MCF 10A (cell line): ENCODE data around the gene PTPRM. TPM values are rescaled to one million over a fixed set of nuclear protein-coding genes. Genes with fewer than 3 reads are reported as not detected.

Experiments used
- BruUV-seq: library from RNA; stranded (reverse); fragments of 400-500 nt; replicated peaks from 2 replicates; lab custom pipeline; 2021; lab: Mats Ljungman, UMichigan
- CTCF ChIA-PET: fragments of 300-600 bp; sonication (Branson Sonifier 250); formaldehyde crosslinking; extraction: SDS; loops from one replicate; lab custom pipeline; 2021; ENCODE audit warnings: antibody characterized with exemption, inconsistent platforms; lab: Yijun Ruan, JAX
- POLR2A ChIA-PET: fragments of 300-600, 350-650 bp; sonication (Branson Sonifier 250); formaldehyde crosslinking; extraction: SDS; loops from one replicate; lab custom pipeline; 2020; ENCODE audit warnings: antibody characterized with exemption, inconsistent platforms; lab: Yijun Ruan, JAX
- DNase-seq: peaks from one replicate; pipeline ENCODE4 v3.0.0-alpha.2; 2018; ENCODE audit not compliant: unreplicated experiment
- H3K27ac Mint-ChIP-seq: one replicate; pipeline ENCODE4 v1.8.0; 2022; ENCODE audit warnings: mild to moderate bottlenecking, low read depth, mixed read lengths; ENCODE audit not compliant: unreplicated experiment
- H3K27me3 Mint-ChIP-seq: one replicate; pipeline ENCODE4 v1.8.0; 2022; ENCODE audit warnings: mixed read lengths; ENCODE audit not compliant: insufficient read depth, unreplicated experiment
- H3K36me3 Mint-ChIP-seq: one replicate; pipeline ENCODE4 v1.8.0; 2022; ENCODE audit warnings: mild to moderate bottlenecking, moderate library complexity, mixed read lengths; ENCODE audit not compliant: insufficient read depth, unreplicated experiment
- H3K4me1 Mint-ChIP-seq: one replicate; pipeline ENCODE4 v1.8.0; 2022; ENCODE audit warnings: mixed read lengths; ENCODE audit not compliant: insufficient read depth, unreplicated experiment
- H3K4me3 Mint-ChIP-seq: one replicate; pipeline ENCODE4 v1.8.0; 2022; ENCODE audit warnings: mild to moderate bottlenecking, moderate library complexity, mixed read lengths; ENCODE audit not compliant: unreplicated experiment
- H3K9me3 Mint-ChIP-seq: one replicate; pipeline ENCODE4 v1.8.0; 2022; ENCODE audit warnings: mixed read lengths; ENCODE audit not compliant: unreplicated experiment
- CTCF ChIP-seq: fragments of 200-600 bp; IDR thresholded peaks from one replicate; pipeline ENCODE4 v1.8.0; 2022; ENCODE audit warnings: antibody characterized with exemption, mild to moderate bottlenecking; ENCODE audit not compliant: unreplicated experiment
- intact Hi-C: fragments of 100-400 bp; cut with micrococcal nuclease; formaldehyde crosslinking; loops from 2 replicates; pipeline ENCODE4 v1.14.1; 2022
- total RNA-seq: library from RNA; stranded (reverse); gene quantifications from 2 replicates; pipeline ENCODE4 v1.2.3, GENCODE V29; 2022

PTPRM gene
- total RNA-seq, 1 experiment from 2014 or later: 82.8 TPM

- POLR2A ChIA-PET: interaction anchor here (0.6 kb wide), 1 partner anchor 60 kb away, joined by 3 read pairs; no protein-coding TSS in a partner anchor
- H3K27me3 Mint-ChIP-seq: no peaks in the 10 kb centered on the region
- CTCF ChIA-PET: interaction anchor here (1.0 kb wide), 1 partner anchor 14 kb away, joined by 3 read pairs; no protein-coding TSS in a partner anchor
- DNase-seq: no peak
- BruUV-seq: no TSS peak
- H3K27ac Mint-ChIP-seq: no peak overlapping the region
- H3K36me3 Mint-ChIP-seq: peaks cover 25% of the 10 kb centered on the region
- H3K4me1 Mint-ChIP-seq: peaks cover 6% of the 10 kb centered on the region
- no peaks in the 10 kb centered on the region for H3K9me3 Mint-ChIP-seq
- no peak overlapping the region for H3K4me3 Mint-ChIP-seq
- TF ChIP-seq CTCF: no peak
- intact Hi-C loops: no loop called here
Measured at GRCh38 chr18:8339210-8339609, 772.1 kb downstream of the PTPRM start.

GRCh38 chr18:8339952-8340351 is 772.8 kb downstream of the PTPRM start:
- H3K27me3 Mint-ChIP-seq: no peaks in the 10 kb centered on the region
- H3K27ac Mint-ChIP-seq: no peak overlapping the region
- no peaks in the 10 kb centered on the region for H3K9me3 Mint-ChIP-seq
- H3K36me3 Mint-ChIP-seq: peaks cover 28% of the 10 kb centered on the region
- ChIA-PET POLR2A (interaction anchor here (0.6 kb wide), 1 partner anchor 61 kb away, joined by 3 read pairs; no protein-coding TSS in a partner anchor), CTCF (interaction anchor here (0.6 kb wide), 1 partner anchor 11 kb away, joined by 3 read pairs; no protein-coding TSS in a partner anchor)
- no peak overlapping the region for H3K4me3 Mint-ChIP-seq
- no TSS peak for BruUV-seq
- intact Hi-C loops: no loop called here
- TF ChIP-seq CTCF: no peak
- DNase-seq: no peak
- H3K4me1 Mint-ChIP-seq: peaks cover 6% of the 10 kb centered on the region

- H3K9me3 Mint-ChIP-seq: no peaks in the 10 kb centered on the region
- peak; percentile 9 for DNase-seq
- ChIA-PET CTCF (interaction anchor here (1.7 kb wide), 1 partner anchor 12 kb away, joined by 5 read pairs; no protein-coding TSS in a partner anchor), POLR2A (no interaction called here)
- TF ChIP-seq CTCF: no peak
- peaks cover 21% of the 10 kb centered on the region for H3K36me3 Mint-ChIP-seq
- H3K27me3 Mint-ChIP-seq: no peaks in the 10 kb centered on the region
- peaks cover 6% of the 10 kb centered on the region for H3K4me1 Mint-ChIP-seq
- BruUV-seq: no TSS peak
- no peak overlapping the region for H3K4me3 Mint-ChIP-seq
- intact Hi-C loops: no loop called here
- H3K27ac Mint-ChIP-seq: no peak overlapping the region
Measured at GRCh38 chr18:8341481-8342230, 774.5 kb downstream of the PTPRM start.

GRCh38 chr18:8348051-8348720 is 781.1 kb downstream of the PTPRM start:
- no peak for TF ChIP-seq CTCF
- no peak overlapping the region for H3K4me3 Mint-ChIP-seq
- H3K9me3 Mint-ChIP-seq: no peaks in the 10 kb centered on the region
- DNase-seq: no peak
- peaks cover 25% of the 10 kb centered on the region for H3K36me3 Mint-ChIP-seq
- POLR2A ChIA-PET: no interaction called here
- intact Hi-C loops: no loop called here
- no peaks in the 10 kb centered on the region for H3K27me3 Mint-ChIP-seq
- no TSS peak for BruUV-seq
- H3K4me1 Mint-ChIP-seq: no peaks in the 10 kb centered on the region
- H3K27ac Mint-ChIP-seq: no peak overlapping the region
- CTCF ChIA-PET: interaction anchor here (0.6 kb wide), 2 partner anchors 772 to 1075 kb away, joined by 3 to 4 read pairs; no protein-coding TSS in a partner anchor
